SK-N-SH (cell line): Measurements from ENCODE around the gene USP12. TPM values are rescaled to one million over a fixed set of nuclear protein-coding genes. Genes with fewer than 3 reads are reported as not detected.

Experiments used
- CTCF ChIA-PET: fragments of 300-600, 350-600 bp; formaldehyde crosslinking; extraction: SDS; loops from one replicate; lab custom pipeline; 2021; lab: Yijun Ruan, JAX
- POLR2A ChIA-PET: fragments of 350-600 bp; sonication (Branson Sonifier 250); formaldehyde crosslinking; extraction: SDS; loops from one replicate; lab custom pipeline; 2020; ENCODE audit warnings: antibody characterized with exemption, inconsistent platforms; lab: Yijun Ruan, JAX
- DNase-seq: peaks from one replicate; pipeline ENCODE4 v3.0.0; 2012
- H2AFZ ChIP-seq: fragments of 200-600 bp; sonication (generic); 2 replicates; pipeline ENCODE4 v1.8.1; 2016; ENCODE audit warnings: antibody characterized with exemption, mild to moderate bottlenecking, low read depth
- H3F3A ChIP-seq: fragments of 200-600 bp; sonication (generic); replicated peaks from 2 replicates; pipeline ENCODE3; 2016; ENCODE audit warnings: antibody characterized with exemption, mild to moderate bottlenecking; ENCODE audit not compliant: insufficient read depth
- H3K27ac ChIP-seq, 2 experiments: fragments of 200-500 bp in 1 of 2; fragments of 200-600 bp in 1 of 2; sonication (Bioruptor generic) in 1 of 2; sonication (generic), shearing (Covaris generic) in 1 of 2; 2 replicates each; pipeline versions ENCODE4 v1.5.1 to v1.6.1; 2014 to 2016; ENCODE audit warnings: low read depth in 2 of 2, inconsistent platforms in 1 of 2, low read length in 1 of 2, mild to moderate bottlenecking in 1 of 2, mixed read lengths in 1 of 2
- H3K27me3 ChIP-seq: fragments of 200-600 bp; sonication (generic), shearing (Covaris generic); 2 replicates; pipeline ENCODE4 v1.6.1; 2016; ENCODE audit warnings: mixed run types; ENCODE audit not compliant: insufficient read depth
- H3K36me3 ChIP-seq, 2 experiments: fragments of 200-500 bp in 1 of 2; fragments of 200-600 bp in 1 of 2; sonication (Bioruptor generic) in 1 of 2; sonication (generic) in 1 of 2; replicated peaks in 1 of 2; 2 replicates each; pipeline versions ENCODE3 to v1.5.1; 2014 to 2016; ENCODE audit warnings: low read length in 1 of 2, mild to moderate bottlenecking in 1 of 2; ENCODE audit not compliant: insufficient read depth in 2 of 2, control insufficient read depth in 1 of 2
- H3K4me1 ChIP-seq, 2 experiments: fragments of 200-500 bp in 1 of 2; fragments of 200-600 bp in 1 of 2; sonication (Bioruptor generic) in 1 of 2; sonication (generic), shearing (Covaris generic) in 1 of 2; 2 replicates each; pipeline versions ENCODE4 v1.5.1 to v1.6.1; 2014 to 2016; ENCODE audit warnings: low read depth in 1 of 2, low read length in 1 of 2, mixed run types in 1 of 2; ENCODE audit not compliant: insufficient read depth in 2 of 2, control insufficient read depth in 1 of 2
- H3K4me2 ChIP-seq: fragments of 200-600 bp; sonication (generic), shearing (Covaris generic); 2 replicates; pipeline ENCODE4 v1.6.1; 2017; ENCODE audit warnings: mixed run types
- H3K4me3 ChIP-seq, 2 experiments: fragments of 200-500 bp in 1 of 2; fragments of 200-600 bp in 1 of 2; sonication (Bioruptor generic) in 1 of 2; sonication (generic), shearing (Covaris generic) in 1 of 2; 2 replicates each; pipeline versions ENCODE4 v1.5.1 to v1.8.1; 2014 to 2016; ENCODE audit warnings: low read depth in 2 of 2, inconsistent platforms in 1 of 2, low read length in 1 of 2, mild to moderate bottlenecking in 1 of 2, mixed read lengths in 1 of 2, moderate library complexity in 1 of 2
- H3K79me2 ChIP-seq: fragments of 200-600 bp; sonication (generic); 2 replicates; pipeline ENCODE4 v1.8.1; 2017; ENCODE audit warnings: mild to moderate bottlenecking; ENCODE audit not compliant: insufficient read depth
- H3K9ac ChIP-seq: fragments of 200-600 bp; sonication (generic); 2 replicates; pipeline ENCODE4 v1.6.1; 2017; ENCODE audit warnings: mixed run types
- H3K9me2 ChIP-seq: fragments of 200-600 bp; sonication (generic); 2 replicates; pipeline ENCODE4 v1.6.1; 2017; ENCODE audit warnings: mixed run types
- H3K9me3 ChIP-seq: fragments of 200-600 bp; sonication (generic); 2 replicates; pipeline ENCODE4 v1.6.1; 2017; ENCODE audit warnings: mixed run types, mild to moderate bottlenecking, moderate library complexity
- H4K20me1 ChIP-seq: fragments of 200-600 bp; sonication (generic); 2 replicates; pipeline ENCODE4 v1.6.1; 2017; ENCODE audit warnings: mild to moderate bottlenecking, mixed run types; ENCODE audit not compliant: insufficient read depth
- CHD2 ChIP-seq: fragments of 150-350 bp; IDR thresholded peaks from 2 replicates; pipeline ENCODE4 v1.6.1; 2018; ENCODE audit warnings: low read length; ENCODE audit not compliant: partially characterized antibody
- CTCF ChIP-seq: fragments of 200-600 bp; sonication (generic); IDR thresholded peaks from 2 replicates; pipeline ENCODE4 v1.6.1; 2017; ENCODE audit warnings: antibody characterized with exemption, mild to moderate bottlenecking, moderate library complexity
- EP300 ChIP-seq, 2 experiments: IDR thresholded peaks; 2 replicates each; pipeline versions ENCODE4 v1.4.0 to v1.6.1; 2012; ENCODE audit warnings: borderline replicate concordance in 1 of 2, low read depth in 1 of 2, low read length in 1 of 2
- EZH2phosphoT487 ChIP-seq: fragments of 200-600 bp; sonication (generic); IDR thresholded peaks from 2 replicates; pipeline ENCODE4 v1.6.1; 2017; ENCODE audit warnings: low read depth, mixed run types, mild to moderate bottlenecking, antibody characterized with exemption, moderate library complexity, borderline replicate concordance
- FOXM1 ChIP-seq: IDR thresholded peaks from 2 replicates; pipeline ENCODE4 v1.4.0; 2012; ENCODE audit warnings: low read depth, mild to moderate bottlenecking
- GABPA ChIP-seq: IDR thresholded peaks from 2 replicates; pipeline ENCODE4 v1.4.0; 2012; ENCODE audit warnings: low read depth, mild to moderate bottlenecking
- MEF2A ChIP-seq: IDR thresholded peaks from 2 replicates; pipeline ENCODE4 v1.4.0; 2012; ENCODE audit warnings: low read depth, borderline replicate concordance
- MXI1 ChIP-seq: IDR thresholded peaks from 2 replicates; pipeline ENCODE4 v1.6.1; 2012; ENCODE audit warnings: mild to moderate bottlenecking, low read depth, low read length, improper control_type of control experiment
- NFIC ChIP-seq: IDR thresholded peaks from 2 replicates; pipeline ENCODE4 v1.4.0; 2012; ENCODE audit warnings: borderline replicate concordance
- NRF1 ChIP-seq: IDR thresholded peaks from 2 replicates; pipeline ENCODE4 v1.6.1; 2012; ENCODE audit warnings: low read depth, mild to moderate bottlenecking, low read length
- POLR2AphosphoS5 ChIP-seq: IDR thresholded peaks from 2 replicates; pipeline ENCODE4 v1.6.1; 2012; ENCODE audit warnings: low read depth, low read length
- RCOR1 ChIP-seq: fragments of 150-350 bp; IDR thresholded peaks from 2 replicates; pipeline ENCODE4 v1.6.1; 2017; ENCODE audit warnings: antibody characterized with exemption, low read length
- RFX5 ChIP-seq: IDR thresholded peaks from 2 replicates; pipeline ENCODE4 v1.6.1; 2012; ENCODE audit warnings: mild to moderate bottlenecking, improper control_type of control experiment, low read length
- SIN3A ChIP-seq: IDR thresholded peaks from 2 replicates; pipeline ENCODE4 v1.6.1; 2012; ENCODE audit warnings: low read depth, mild to moderate bottlenecking, low read length, moderate library complexity, borderline replicate concordance
- SMC3 ChIP-seq: IDR thresholded peaks from 2 replicates; pipeline ENCODE4 v1.6.1; 2012; ENCODE audit warnings: low read depth, low read length, improper control_type of control experiment
- TCF12 ChIP-seq: IDR thresholded peaks from 2 replicates; pipeline ENCODE4 v1.4.0; 2012
- YY1 ChIP-seq: IDR thresholded peaks from 2 replicates; pipeline ENCODE4 v1.4.0; 2012; ENCODE audit warnings: low read depth, mild to moderate bottlenecking
- WGBS: methylation state at CpG from one replicate; pipeline ENCODE4 v1.1.6; 2017; ENCODE audit warnings: low lambda C conversion rate; 5-methylcytosine and 5-hydroxymethylcytosine counted together
- polyA plus RNA-seq, 3 experiments: library from polyadenylated mRNA; depleted of rRNA; stranded (reverse); fragments of >200 nt; gene quantifications; 2 replicates each; pipeline ENCODE4 v1.2.3, GENCODE V29; 2012
- TF ChIP-seq, protein P1 (sequence below): fragments of 150-350 bp; IDR thresholded peaks from 2 replicates; pipeline ENCODE4 v1.6.1; 2017; ENCODE audit warnings: antibody characterized with exemption, low read length, low read depth, borderline replicate concordance
- TF ChIP-seq, protein P2 (sequence below): IDR thresholded peaks from 2 replicates; pipeline ENCODE4 v1.4.0; 2012; ENCODE audit warnings: low read depth, borderline replicate concordance
- TF ChIP-seq, protein P3 (sequence below): IDR thresholded peaks from 2 replicates; pipeline ENCODE4 v1.4.0; 2012; ENCODE audit warnings: low read depth, borderline replicate concordance

USP12 gene
- polyA plus RNA-seq, 1 of the 3 experiments (the other 2 are of a cell fraction) = 5.0 TPM

GRCh38 chr13:27040826-27041108, 130.8 kb downstream of the USP12 start:
- Histone ChIP-seq H3F3A (peaks cover 17% of the 10 kb centered on the region), H3K4me3 (no peak overlapping the region), H2AFZ (no peak overlapping the region), H3K9me3 (no peaks in the 10 kb centered on the region), H4K20me1 (no peaks in the 10 kb centered on the region), H3K4me1 (peaks cover 9 to 18% of the 10 kb centered on the region in 2 experiments; a peak in 2 of 4 replicates), H3K27ac (no peak overlapping the region), H3K9me2 (no peaks in the 10 kb centered on the region), H3K4me2 (no peak overlapping the region), H3K27me3 (no peaks in the 10 kb centered on the region), H3K36me3 (no peaks in the 10 kb centered on the region), H3K79me2 (no peaks in the 10 kb centered on the region), H3K9ac (no peak overlapping the region)
- DNase-seq = no peak
- CTCF ChIA-PET = no interaction called here
- POLR2A ChIA-PET = no interaction called here
- TF ChIP-seq NFIC = no peak
- TF ChIP-seq CHD2 = no peak
- TF ChIP-seq YY1 = no peak
- TF ChIP-seq EP300 (IDR thresholded peaks at IDR 0.05; ENCODE audit: borderline replicate concordance in 1 of 2, low read depth in 1 of 2, low read length in 1 of 2) = no peak
- no peak for TF ChIP-seq RFX5
- TF ChIP-seq, protein P1, sequence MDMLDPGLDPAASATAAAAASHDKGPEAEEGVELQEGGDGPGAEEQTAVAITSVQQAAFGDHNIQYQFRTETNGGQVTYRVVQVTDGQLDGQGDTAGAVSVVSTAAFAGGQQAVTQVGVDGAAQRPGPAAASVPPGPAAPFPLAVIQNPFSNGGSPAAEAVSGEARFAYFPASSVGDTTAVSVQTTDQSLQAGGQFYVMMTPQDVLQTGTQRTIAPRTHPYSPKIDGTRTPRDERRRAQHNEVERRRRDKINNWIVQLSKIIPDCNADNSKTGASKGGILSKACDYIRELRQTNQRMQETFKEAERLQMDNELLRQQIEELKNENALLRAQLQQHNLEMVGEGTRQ = no peak
- no peak for TF ChIP-seq CTCF
- no peak for TF ChIP-seq TCF12
- TF ChIP-seq RCOR1 = no peak
- TF ChIP-seq, protein P2, sequence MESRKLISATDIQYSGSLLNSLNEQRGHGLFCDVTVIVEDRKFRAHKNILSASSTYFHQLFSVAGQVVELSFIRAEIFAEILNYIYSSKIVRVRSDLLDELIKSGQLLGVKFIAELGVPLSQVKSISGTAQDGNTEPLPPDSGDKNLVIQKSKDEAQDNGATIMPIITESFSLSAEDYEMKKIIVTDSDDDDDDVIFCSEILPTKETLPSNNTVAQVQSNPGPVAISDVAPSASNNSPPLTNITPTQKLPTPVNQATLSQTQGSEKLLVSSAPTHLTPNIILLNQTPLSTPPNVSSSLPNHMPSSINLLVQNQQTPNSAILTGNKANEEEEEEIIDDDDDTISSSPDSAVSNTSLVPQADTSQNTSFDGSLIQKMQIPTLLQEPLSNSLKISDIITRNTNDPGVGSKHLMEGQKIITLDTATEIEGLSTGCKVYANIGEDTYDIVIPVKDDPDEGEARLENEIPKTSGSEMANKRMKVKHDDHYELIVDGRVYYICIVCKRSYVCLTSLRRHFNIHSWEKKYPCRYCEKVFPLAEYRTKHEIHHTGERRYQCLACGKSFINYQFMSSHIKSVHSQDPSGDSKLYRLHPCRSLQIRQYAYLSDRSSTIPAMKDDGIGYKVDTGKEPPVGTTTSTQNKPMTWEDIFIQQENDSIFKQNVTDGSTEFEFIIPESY = no peak
- TF ChIP-seq EZH2phosphoT487 = no peak
- TF ChIP-seq NRF1 = no peak
- TF ChIP-seq GABPA = no peak
- no peak for TF ChIP-seq POLR2AphosphoS5
- TF ChIP-seq SIN3A = no peak
- TF ChIP-seq SMC3 = no peak
- no peak for TF ChIP-seq MXI1
- TF ChIP-seq MEF2A = no peak
- TF ChIP-seq FOXM1 = no peak
- TF ChIP-seq, protein P3, sequence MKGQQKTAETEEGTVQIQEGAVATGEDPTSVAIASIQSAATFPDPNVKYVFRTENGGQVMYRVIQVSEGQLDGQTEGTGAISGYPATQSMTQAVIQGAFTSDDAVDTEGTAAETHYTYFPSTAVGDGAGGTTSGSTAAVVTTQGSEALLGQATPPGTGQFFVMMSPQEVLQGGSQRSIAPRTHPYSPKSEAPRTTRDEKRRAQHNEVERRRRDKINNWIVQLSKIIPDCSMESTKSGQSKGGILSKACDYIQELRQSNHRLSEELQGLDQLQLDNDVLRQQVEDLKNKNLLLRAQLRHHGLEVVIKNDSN = no peak
- 97% methylated on average over 4 of the region's 4 CpGs for WGBS
